Effector CD8-positive, alpha-beta T cell (primary cell): ENCODE measurements around the gene EIF4A3.

Source experiments
- DNase-seq: peaks from one replicate; lab custom pipeline; 2025; lab: John Stamatoyannopoulos, UW

Gene EIF4A3

DNA sequence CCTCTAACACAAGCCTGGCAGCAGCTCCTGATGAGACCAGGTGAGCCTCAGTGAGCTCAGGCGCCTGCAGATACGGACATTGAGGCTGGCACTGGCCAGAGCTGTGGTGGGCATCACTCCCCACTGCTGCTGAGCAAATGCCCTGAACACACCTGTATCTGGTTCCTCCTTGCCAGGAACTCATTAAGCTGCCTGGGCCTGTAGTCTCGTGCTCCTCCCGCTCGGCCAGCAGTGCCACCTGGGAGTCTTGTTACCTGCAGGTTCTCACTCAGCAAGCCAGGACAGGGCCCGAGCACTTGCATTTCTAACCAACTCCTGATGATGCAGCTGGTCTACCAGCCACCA is 13.3 kb downstream of the EIF4A3 start:
- no peak for DNase-seq

DNA sequence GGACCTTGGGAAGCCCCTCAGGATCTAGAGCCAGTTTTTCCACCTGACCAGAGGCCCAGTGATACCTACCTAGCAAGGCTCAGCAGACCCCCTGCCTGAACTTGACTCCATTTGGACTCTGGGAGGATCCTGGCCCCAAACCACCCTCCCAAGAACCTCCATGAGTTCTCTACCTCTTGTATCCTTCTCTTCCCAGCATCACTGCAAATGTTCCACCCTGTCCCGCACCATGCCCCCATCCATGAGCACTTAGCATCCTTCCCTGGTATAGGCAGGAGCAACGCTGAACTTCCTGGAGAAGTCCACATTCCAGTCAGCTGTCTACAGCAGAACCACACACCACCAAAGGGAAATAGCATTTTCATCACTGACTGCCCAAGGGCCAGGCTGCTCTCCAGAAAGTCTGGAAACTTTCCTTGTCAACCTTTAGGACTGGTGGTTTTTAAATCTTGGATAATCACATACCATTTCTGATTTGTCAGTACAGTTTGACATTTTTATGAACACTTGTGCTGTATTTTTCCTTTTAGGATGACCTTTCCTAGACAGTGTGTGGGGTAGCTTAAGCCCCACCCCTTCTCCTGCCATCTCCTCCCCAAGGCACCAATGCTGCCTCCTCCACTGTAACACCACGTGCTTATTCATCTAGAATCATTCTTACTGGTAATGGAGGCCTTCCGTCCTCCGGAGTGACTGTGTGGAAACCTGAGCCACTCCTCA is 13.9 kb downstream of the EIF4A3 start:
- no peak for DNase-seq

DNA sequence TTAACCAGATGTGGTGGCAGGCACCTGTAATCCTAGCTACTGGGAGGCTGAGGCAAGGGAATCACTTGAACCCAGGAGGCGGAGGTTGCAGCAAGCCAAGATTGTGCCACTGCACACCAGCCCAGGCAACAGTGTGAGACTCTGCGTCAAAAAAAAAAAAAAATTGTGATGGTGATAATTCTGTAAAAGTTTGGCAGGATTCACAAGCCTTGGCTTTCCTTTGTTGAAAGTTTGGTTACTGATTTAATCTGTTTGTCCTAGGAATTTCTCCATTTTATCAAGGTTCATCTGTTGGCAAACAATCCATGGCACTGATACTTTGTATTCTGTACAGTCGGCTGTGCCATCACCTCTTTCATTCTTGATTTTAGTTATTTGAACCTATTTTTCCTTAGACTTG is 15.9 kb downstream of the EIF4A3 start:
- DNase-seq = no peak

DNA sequence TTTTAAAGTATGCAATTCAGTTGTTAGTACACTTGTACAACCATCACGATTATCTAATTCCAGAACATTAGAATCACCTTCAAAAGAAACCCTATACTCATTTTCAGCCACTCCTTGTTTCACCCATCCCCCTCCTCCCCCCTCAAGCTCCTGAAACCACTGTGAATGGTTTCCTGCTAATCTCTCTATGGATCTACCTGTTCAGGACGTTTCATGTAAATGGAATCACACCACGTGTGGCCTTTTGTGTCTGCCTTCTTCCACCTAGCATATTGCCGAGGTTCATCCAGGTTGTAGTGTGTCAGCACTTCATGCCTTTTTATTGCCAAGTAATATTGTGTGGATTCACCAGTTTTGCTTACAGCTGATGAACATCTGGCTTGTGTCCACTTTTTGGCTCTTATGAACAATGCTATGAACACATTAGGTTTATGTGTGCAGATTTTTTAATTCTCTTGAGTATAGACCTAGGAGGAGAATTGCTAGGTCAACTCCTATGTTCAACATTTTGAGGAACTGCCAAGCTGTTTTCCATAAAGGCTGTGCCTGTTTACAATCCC is 17.8 kb downstream of the EIF4A3 start:
- DNase-seq = no peak

DNA sequence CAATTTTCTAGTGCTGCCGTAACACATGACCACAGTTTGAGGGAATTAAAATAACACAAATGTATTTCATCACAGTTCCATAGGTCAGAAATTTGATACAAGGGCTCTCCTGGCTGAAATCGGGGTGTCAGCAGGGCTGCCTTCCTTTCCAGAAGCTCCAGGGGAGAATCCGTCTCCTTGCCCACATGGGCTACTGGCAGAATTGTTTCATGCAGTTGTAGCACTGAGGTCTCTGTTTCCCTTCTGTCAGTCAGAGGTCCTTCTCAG is 20.5 kb downstream of the EIF4A3 start:
- no peak for DNase-seq

DNA sequence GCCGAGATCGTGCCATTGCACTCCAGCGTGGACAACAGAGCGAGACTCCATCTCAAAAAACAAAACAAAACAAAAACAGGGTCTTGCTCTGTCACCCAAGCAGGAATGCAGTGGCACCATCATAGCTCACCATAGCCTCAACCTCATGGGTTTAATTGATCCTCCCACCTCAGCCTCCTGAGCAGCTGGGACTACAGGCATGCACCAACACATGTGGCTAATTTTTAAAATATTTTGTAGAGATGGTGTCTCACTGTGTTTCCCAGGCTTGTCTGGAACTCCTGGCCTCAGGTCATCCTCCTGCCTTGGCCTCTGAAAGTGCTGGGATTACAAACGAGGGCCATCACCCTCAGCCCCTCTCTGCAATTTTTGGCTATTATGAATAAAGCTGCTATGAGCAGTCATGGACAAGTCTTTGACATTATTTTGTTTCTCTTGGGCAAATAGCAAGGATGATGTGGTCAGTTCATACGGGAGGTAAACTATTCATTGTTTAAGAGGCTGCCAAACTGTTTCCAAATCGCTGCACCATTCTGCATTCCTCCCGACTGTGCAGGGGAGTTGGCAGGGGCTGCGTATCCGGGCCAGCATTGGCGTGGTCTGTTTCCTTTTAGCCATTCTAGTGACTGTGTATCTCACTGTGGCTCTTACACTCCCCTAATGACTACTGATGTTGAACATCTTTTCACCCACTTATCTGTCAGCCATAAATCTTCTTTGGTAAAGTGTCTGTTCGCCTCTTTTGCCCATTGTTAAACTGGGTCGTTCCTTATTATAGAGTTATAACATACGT is 21.1 kb downstream of the EIF4A3 start:
- DNase-seq = no peak

DNA sequence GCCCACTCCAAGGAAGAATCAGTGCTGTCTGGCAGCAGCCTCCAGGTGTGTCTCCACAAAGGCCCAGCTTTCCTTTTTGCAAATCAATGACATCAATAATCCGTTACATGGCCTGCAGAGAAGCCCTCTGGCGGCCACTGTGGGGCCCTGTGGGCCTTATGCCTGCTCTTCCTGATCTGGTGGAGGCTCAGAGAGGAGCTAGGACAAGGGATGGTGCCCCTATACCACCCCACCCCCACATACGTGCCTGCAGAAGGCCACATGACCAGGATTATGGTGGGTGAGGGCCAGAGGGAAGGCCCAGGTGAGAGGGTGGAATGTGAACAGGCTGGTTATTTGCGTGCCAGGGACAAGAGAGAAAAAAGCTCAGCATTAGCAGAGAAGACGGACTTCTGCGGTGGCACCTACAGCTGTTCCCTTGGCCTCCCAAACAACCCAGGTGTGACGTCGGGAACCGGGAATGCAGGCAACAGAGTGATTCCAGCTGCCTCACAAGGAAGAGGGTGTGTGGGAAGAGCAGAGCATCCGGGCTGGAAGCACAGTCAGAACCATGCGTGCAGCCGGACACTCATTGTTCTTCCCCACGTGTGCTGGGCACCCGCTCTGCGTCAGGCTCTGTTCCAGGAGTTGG is 22.5 kb downstream of the EIF4A3 start:
- no peak for DNase-seq

DNA sequence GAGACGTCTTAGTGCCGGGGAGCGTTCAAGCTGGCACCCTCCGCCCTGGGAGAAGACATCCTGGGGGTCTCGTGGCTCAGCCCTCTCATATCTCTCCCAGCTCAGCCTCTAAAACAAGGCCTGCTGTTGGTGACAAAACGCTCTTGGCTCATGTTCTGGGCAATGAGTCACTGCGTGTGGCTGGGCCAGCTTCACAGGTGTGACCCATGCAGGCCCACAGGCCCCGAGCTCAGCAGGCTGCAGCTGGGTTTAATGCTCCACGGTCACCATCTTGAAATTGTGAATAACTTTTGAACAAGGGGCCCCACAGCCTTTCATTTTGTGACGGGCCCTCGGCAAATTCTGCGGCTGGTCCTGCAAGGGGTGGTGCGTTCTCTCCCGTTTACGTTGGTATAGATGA is 23.1 kb downstream of the EIF4A3 start:
- no peak for DNase-seq

DNA sequence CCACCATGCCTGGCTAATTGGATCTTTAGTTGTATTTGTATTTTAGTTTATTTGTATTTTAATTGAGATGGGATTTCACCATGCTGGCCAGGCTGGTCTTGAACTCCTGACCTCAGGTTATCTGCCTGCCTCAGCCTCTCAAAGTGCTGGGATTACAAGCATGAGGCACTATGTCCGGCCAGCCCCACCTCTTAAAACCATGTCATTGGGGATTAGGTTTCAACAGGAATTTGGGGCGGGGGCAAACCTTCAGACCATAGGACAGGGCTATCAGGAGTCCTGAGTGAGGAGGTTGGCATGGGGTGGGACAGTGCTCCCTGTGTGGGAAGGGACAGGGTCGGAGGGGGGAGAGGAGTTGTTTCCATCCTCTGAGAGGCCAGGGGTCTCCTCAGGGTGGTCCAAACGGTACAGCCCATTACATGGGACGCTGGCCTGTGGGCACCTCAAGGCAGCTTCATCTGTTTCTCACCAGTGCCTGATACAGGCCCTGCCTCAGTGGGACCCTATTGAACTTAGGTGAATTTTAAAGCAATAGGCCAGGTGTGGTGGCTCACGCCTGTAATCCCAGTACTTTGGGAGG is 23.9 kb downstream of the EIF4A3 start:
- no peak for DNase-seq

DNA sequence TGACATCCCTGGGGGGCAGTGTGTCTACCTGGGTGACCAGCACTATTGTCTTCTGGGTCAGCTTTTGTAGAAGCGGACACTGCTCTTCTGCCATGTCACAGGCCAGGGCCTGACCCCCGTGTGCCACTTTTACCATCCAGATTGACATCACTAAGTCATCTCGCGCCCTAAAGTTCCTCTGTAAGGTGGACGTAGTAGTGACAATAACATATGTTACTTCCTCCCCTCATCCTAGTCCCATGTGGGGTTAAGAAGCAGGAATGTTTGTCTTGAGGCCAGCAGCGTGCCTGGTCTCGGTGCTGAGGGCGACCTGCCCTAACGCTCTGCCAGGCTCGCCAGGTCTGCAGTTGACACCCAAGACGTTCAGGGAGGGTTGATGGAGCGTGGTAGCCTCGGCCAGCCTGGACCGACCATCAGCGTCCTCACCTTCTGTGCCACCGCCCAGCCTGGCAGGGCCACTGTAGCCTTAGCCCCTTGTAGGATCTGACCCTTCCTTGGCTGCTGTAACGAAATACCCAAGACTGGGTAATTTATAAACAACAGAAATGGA is 24.8 kb downstream of the EIF4A3 start:
- DNase-seq = no peak

DNA sequence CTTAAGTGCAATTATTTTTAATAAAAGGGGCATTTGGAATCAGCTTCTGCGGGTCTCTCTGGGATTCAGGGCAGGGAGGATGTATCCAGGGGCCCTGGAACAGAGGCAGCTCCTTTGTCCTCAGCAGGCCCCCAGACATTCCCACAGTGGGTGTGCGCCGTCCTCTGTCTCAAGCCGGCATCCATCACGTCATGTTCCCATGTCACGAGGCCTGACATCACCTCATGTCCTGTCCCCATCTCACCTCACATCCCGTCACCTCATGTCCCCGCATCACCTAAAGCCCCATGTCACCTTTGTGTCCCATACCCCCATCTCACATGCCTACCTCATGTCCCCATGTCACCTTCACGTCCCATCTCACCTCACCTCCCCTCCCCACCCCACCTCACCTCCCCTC is 27.1 kb downstream of the EIF4A3 start:
- no peak for DNase-seq

DNA sequence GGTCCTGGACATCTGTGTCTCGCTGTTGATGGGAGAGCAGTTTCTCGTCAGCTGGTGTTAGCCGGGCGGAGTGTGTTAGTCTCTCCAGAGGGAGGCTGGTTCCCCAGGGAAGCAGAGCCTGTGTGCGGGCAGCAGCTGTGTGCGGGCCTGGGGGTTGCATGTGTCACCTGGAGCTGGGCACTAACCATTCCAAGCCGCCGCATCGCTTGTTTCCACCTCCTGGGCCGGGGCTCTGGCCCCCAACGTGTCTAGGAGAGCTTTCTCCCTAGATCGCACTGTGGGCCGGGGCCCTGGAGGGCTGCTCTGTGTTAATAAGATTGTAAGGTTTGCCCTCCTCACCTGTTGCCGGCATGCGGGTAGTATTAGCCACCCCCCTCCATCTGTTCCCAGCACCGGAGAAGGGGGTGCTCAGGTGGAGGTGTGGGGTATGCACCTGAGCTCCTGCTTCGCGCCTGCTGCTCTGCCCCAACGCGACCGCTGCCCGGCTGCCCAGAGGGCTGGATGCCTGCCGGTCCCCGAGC is 27.6 kb downstream of the EIF4A3 start:
- DNase-seq = no peak

DNA sequence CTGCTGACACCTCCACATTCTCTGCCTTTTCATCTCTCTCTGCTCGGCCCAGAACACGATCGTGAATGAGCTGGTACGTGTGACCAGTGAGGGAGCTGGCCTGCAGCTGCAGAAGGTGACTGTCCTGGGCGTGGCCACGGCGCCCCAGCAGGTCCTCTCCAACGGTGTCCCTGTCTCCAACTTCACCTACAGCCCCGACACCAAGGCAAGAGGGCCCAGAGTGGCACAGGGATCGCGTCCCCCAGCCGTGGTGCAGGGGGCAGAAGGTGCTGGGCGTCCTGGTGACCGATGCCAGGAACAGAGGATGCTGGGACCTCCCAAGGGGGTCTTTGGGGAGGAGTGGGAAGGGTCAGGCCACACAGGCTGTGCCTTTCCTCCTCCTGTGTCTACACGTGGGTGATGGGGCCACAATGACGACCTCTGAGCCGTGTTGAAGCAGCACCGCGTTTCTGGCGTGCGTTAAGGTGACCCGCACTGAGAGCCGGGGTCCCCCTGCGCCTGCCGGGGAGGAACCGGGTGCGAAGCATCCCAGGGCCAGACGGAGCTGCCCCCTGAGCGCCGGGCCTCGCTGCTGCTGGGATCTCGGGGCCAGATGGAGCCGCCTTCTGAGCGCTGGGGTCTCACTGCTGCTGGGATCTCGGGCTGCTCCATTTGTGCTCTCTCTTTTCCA is 28.2 kb downstream of the EIF4A3 start:
- no peak for DNase-seq

DNA sequence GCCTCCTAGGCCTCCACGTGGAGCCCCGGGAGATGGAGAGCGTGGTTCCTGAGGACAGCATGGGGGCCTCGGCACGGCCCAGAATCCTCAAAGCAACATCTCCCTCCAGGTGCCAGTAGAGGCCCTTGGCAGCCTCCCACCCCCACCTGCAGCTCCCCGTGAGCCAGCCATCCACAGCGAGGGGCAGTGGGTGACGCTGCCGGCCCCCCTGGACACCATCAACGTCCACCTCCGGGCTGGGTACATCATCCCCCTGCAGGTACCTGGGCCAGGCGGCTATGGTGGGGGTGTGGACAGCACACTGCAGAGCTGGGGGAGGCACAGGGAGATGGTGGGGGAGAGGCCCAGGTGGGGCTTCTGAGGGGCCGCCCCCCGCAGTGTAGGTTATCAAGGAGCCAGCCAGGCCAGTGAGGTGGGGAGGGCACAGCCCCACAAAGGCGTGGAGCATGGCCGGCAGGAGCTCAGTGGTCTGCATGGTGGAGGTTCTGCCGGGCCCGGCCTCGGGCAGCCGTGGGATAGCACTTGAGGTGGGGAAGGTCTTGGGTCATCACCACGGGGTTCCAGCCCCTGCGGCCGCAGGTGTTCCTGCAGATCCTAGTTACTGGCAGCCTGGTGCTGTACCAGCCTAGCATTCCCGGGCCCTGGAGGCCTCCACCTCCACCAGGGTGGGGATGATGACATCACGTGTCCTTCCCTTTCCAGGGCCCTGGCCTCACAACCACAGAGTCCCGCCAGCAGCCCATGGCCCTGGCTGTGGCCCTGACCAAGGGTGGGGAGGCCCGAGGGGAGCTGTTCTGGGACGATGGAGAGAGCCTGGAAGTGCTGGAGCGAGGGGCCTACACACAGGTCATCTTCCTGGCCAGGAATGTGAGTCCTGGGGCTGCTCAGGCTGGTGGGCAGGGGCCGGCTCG is 29.2 kb downstream of the EIF4A3 start:
- DNase-seq = no peak

DNA sequence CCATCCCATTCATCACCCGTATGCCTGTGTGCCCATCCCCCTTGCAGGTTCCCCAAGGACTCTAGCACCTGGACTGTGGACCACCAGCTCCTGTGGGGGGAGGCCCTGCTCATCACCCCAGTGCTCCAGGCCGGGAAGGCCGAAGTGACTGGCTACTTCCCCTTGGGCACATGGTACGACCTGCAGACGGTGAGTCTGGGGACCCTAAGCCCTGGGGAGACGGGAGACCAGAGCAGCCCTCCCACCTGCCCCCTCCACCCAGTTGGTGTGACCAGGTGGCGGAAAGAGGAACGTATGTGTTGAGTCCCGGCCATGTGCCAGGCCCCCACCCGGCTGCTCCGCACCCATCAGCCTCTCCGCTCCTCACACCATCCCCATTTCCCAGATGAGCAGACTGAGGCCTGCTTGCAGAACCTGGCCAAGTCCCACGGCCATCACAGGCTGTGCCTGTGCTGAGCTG is 30.0 kb downstream of the EIF4A3 start:
- DNase-seq = no peak

DNA sequence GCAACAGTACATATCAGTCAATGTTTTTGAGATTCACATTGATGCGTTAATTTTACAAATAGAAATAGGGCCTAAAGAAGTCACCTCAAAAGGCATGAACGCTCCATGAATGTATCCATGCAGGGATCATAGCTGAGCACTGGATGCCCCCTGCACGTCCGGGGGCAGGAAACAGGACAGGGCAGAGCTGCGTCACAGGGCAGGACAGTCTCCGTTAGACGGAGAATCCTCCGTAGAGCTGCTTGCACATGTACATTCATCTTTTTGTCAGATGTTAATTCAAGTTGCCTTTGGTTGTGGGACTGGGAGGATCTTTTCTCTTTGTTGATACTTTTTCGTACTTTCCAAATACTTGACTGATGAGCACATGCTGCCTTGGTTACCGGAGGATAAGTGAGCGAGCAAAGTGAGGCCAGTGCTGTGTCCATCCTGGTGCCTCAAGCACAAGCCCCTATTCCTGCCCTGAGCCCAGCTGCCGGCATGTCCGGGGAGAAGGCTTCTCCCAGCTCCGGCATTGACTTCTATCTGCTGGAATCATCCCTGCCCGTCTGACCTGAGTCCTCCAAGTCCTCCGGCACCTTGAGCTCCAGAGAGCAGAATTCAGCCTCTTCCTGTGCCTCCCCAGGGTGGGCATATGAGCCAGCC is 30.5 kb downstream of the EIF4A3 start:
- no peak for DNase-seq

DNA sequence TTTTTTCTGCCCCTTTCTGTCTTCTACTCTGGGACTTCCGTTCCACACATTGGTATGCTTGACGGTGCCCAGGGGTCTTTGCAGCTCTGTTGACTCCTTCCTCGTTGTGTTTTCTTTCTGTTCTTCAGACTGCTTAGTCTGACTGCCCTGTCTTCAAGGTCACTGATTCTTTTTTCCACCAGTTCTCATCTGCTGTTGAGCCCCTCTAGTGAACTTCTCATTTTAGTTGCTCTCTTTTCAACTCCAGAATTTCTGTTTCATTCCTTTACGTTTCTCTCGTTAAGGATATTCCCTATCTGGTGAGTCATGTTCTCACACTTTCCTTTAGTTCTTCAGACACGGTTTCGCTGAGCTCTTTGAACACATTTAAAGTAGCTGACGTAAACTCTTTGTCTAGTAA is 31.8 kb downstream of the EIF4A3 start:
- no peak for DNase-seq

DNA sequence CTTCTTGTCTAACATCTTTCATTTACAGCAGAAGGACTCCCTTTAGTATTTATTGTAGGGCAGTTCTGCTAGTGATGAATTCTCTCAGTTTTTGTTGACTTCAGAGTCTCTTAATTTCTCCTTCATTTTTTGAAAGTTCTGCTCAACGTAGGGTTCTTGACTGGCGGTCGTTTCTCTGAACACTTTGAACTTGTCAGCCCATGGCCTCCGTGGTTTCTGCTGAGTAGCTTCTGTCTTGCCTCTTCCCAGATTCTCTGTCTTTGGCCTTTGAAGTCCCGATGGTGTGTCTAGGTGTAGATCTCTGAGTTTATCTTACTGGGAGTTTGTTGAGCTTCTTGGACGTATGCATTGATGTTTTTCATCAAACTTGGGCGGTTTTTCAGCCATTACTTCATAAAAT is 32.2 kb downstream of the EIF4A3 start:
- DNase-seq = no peak

DNA sequence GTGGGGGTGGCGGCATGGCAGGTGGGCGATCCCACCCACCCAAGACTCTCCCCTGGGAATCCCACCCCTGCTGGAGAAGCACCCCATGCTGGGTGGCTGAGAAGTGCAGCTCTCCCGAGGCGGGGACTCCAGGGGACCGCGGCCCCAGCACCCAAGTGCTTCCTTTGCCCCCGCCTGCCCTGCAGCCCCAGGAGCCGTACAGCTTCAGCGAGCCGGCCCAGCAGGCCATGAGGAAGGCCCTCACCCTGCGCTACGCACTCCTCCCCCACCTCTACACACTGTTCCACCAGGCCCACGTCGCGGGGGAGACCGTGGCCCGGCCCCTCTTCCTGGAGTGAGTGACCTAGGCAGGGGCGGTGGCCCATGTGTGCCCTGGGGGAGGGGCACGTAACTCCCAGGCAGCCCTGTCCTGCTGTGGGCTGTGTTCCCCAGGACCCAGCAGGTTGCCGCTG is 33.9 kb downstream of the EIF4A3 start:
- DNase-seq = no peak

DNA sequence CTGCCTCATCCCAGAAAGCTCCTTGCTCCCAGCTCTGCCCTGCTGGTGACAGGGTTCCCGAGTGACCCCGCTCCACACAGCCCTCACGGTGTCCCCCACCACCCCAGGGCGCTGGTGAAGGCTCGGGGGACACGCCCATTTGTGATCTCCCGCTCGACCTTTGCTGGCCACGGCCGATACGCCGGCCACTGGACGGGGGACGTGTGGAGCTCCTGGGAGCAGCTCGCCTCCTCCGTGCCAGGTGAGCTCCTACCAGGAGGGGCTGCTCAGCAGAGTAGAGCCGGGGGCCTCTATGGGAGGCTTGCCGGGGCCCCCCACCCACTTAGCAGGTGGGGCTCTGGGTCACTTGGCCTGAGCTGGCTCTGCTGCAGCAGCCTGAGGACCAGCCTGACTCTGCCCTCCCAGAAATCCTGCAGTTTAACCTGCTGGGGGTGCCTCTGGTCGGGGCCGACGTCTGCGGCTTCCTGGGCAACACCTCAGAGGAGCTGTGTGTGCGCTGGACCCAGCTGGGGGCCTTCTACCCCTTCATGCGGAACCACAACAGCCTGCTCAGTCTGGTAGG is 34.4 kb downstream of the EIF4A3 start:
- DNase-seq = no peak
